ENCODE data around the gene PECR. TPM values are rescaled to one million over a fixed set of nuclear protein-coding genes. Genes with fewer than 3 reads are reported as not detected.
A peak's percentile ranks its signal among the peaks of the same experiment; 100 is the strongest.

The PECR gene
- total and polyA plus RNA-seq, 2 experiments from 2014 or later = 5.4 to 8.2 TPM

DNA sequence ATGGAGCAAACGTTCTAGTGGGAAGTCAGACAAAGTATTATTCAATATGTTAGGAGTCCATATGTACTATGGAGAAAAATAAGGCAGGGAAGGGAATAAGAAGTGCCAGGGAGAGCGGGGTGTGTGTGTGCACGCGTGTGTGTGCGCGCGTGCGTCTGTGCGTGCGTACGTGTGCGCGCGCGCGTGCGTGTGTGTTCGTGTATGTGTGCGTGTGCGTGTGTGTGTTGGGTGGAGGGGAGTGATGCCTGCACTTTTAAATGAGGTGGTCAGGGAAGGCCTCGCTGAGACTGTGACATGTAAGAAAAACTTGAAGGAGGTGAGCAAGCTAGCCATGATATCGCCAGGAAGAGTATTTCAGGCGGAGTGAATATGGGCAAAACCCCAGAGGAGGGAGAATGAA lies 66.6 kb downstream of the PECR start:
- DNase-seq = no peak
- no peak overlapping the region for H3K27ac ChIP-seq
- 88 to 90% methylated on average over 23 of the region's 23 CpGs for WGBS, 2 experiments (ENCODE audit: low coverage in 1 of 2, low lambda C conversion rate in 2 of 2, missing lambda C conversion rate in 2 of 2)
- H3K9ac ChIP-seq = no peak overlapping the region
- H4K20me1 ChIP-seq (ENCODE audit: insufficient read depth) = no peaks in the 10 kb centered on the region
- H3K36me3 ChIP-seq (ENCODE audit: low read depth) = no peaks in the 10 kb centered on the region
- H2AFZ ChIP-seq = no peak overlapping the region
- H3F3A ChIP-seq (ENCODE audit: insufficient read depth) = peaks cover 16% of the 10 kb centered on the region
- H3K79me2 ChIP-seq (ENCODE audit: insufficient read depth) = no peaks in the 10 kb centered on the region
- TF ChIP-seq EZH2phosphoT487 (IDR thresholded peaks at IDR 0.05; ENCODE audit: insufficient read depth, low read depth) (no peak), EZH2 (IDR thresholded peaks at IDR 0.05; ENCODE audit: insufficient read depth, poor library complexity, severe bottlenecking) (no peak)
- in situ Hi-C loops (cut with MboI) = no loop called here
- no peaks in the 10 kb centered on the region for H3K9me3 ChIP-seq (ENCODE audit: low read depth)
- 0 out of 2 replicates have a peak, but pooled peaks cover 6% of the 10 kb centered on the region for H3K4me1 ChIP-seq (ENCODE audit: insufficient read depth)
- H3K27me3 ChIP-seq (replicated peaks; ENCODE audit: insufficient read depth) = no peaks in the 10 kb centered on the region
- H3K4me2 ChIP-seq (ENCODE audit: unreplicated experiment) = no peak overlapping the region
- no peaks in the 10 kb centered on the region for H3K9me2 ChIP-seq (ENCODE audit: insufficient read depth)
- no peak overlapping the region for H3K4me3 ChIP-seq

GRCh38 chr2:216014006-216014405 lies 67.6 kb downstream of the PECR start:
- TF ChIP-seq EZH2 (IDR thresholded peaks at IDR 0.05; ENCODE audit: insufficient read depth, poor library complexity, severe bottlenecking) (no peak), EZH2phosphoT487 (IDR thresholded peaks at IDR 0.05; ENCODE audit: insufficient read depth, low read depth) (no peak)
- no peak overlapping the region for H3K4me2 ChIP-seq (ENCODE audit: unreplicated experiment)
- H3F3A ChIP-seq (ENCODE audit: insufficient read depth) = peaks cover 16% of the 10 kb centered on the region
- peak overlapping the region; percentile 64; the same call in 1 of the 2 replicates for H3K9ac ChIP-seq
- H3K36me3 ChIP-seq (ENCODE audit: low read depth) = no peaks in the 10 kb centered on the region
- 90 to 92% methylated on average over 8 of the region's 8 CpGs for WGBS, 2 experiments (ENCODE audit: low coverage in 1 of 2, low lambda C conversion rate in 2 of 2, missing lambda C conversion rate in 2 of 2)
- H2AFZ ChIP-seq = no peak overlapping the region
- H3K79me2 ChIP-seq (ENCODE audit: insufficient read depth) = no peaks in the 10 kb centered on the region
- H3K27me3 ChIP-seq (replicated peaks; ENCODE audit: insufficient read depth) = no peaks in the 10 kb centered on the region
- H3K9me2 ChIP-seq (ENCODE audit: insufficient read depth) = no peaks in the 10 kb centered on the region
- H3K9me3 ChIP-seq (ENCODE audit: low read depth) = no peaks in the 10 kb centered on the region
- no peak for DNase-seq
- 0 out of 2 replicates have a peak, but pooled peaks cover 6% of the 10 kb centered on the region for H3K4me1 ChIP-seq (ENCODE audit: insufficient read depth)
- in situ Hi-C loops (cut with MboI) = no loop called here
- H3K4me3 ChIP-seq = 0 out of 2 replicates have a peak overlapping the region, but pooled peaks have one; percentile 84
- no peaks in the 10 kb centered on the region for H4K20me1 ChIP-seq (ENCODE audit: insufficient read depth)
- no peak overlapping the region for H3K27ac ChIP-seq

DNA sequence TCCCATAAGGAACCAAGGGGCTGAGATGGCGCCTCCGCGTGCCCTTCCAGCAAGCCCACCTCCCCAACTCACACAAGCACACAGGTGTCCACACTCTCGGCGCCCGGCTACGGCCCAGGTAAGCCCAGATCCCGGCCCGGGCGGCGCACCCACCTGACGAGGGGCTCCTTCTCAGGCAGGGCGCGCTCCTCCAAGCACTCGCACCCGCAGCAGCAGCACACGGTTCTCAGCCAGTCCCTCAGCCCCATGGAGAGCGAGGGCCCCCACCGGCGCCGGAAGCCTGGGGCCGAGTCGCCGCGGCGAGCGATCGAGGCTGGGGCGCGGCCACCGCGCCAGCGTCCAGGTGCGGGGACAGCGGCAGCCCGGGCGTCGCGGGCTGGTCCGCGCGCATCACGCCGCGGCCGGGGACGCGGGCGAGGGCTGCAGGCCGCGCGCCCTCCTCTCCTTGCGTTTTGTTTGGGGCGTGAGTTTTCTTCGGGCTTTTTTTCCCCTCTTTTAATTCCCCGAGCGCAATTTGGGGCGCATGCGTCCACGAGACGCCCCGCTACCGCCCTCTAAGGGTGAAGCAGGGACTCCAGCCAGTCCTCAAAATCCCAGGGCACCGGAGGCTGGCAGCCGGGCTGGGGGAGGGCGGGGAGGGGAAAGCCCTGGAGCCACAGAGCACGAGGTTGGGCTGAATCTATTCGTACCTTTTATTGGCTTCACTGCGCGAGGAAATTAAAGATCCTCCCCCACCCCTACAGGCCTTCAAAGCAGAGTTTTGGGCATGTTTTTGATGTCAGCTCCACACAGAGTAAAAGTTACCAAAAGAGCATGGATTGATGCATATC lies 68.3 kb downstream of the PECR start, which contains the start of gene MREG:
MREG (minus strand) TSS at position 472 of the 830 bp plus-strand sequence; CDS start at position 248, 224 bp downstream.
- TF ChIP-seq EZH2phosphoT487 (IDR thresholded peaks at IDR 0.05; ENCODE audit: insufficient read depth, low read depth) (no peak), EZH2 (IDR thresholded peaks at IDR 0.05; ENCODE audit: insufficient read depth, poor library complexity, severe bottlenecking) (no peak)
- Histone ChIP-seq H3K27ac (peak within 1 kb of the TSS; percentile 28), H3K27me3 (replicated peaks; ENCODE audit: insufficient read depth) (no peaks in the 10 kb centered on the region), H4K20me1 (ENCODE audit: insufficient read depth) (no peaks in the 10 kb centered on the region), H3K4me1 (ENCODE audit: insufficient read depth) (0 out of 2 replicates have a peak, but pooled peaks cover 6% of the 10 kb centered on the region), H2AFZ (peak within 1 kb of the TSS; percentile 92), H3K9me3 (ENCODE audit: low read depth) (no peaks in the 10 kb centered on the region), H3K79me2 (ENCODE audit: insufficient read depth) (no peaks in the 10 kb centered on the region), H3F3A (ENCODE audit: insufficient read depth) (peaks cover 16% of the 10 kb centered on the region), H3K9ac (peak within 1 kb of the TSS; percentile 64), H3K4me2 (ENCODE audit: unreplicated experiment) (peak within 1 kb of the TSS; percentile 97), H3K4me3 (peak within 1 kb of the TSS; percentile 84), H3K36me3 (ENCODE audit: low read depth) (no peaks in the 10 kb centered on the region), H3K9me2 (ENCODE audit: insufficient read depth) (no peaks in the 10 kb centered on the region)
- 1% methylated on average over 62 to 68 of the region's 70 CpGs for WGBS, 2 experiments (ENCODE audit: low coverage in 1 of 2, low lambda C conversion rate in 2 of 2, missing lambda C conversion rate in 2 of 2)
- DNase-seq = peak; percentile 89
- in situ Hi-C loops (cut with MboI) = no loop called here

DNA sequence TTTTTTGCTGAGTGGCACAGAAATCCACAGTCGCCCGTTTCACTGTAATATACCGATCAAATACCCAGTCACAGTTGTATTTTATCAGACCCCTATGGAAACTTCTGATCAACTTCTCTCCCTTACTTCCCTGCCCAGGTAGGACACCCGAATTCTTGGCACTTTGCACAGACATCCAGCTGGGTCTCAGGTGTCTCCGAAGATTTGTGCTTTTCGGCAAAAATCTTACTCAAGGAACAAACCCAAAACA lies 68.9 kb downstream of the PECR start:
- Histone ChIP-seq H3K4me2 (ENCODE audit: unreplicated experiment) (peak overlapping the region; percentile 97), H3F3A (ENCODE audit: insufficient read depth) (peaks cover 16% of the 10 kb centered on the region), H3K27ac (peak overlapping the region; percentile 28), H3K27me3 (replicated peaks; ENCODE audit: insufficient read depth) (no peaks in the 10 kb centered on the region), H3K4me1 (ENCODE audit: insufficient read depth) (0 out of 2 replicates have a peak, but pooled peaks cover 6% of the 10 kb centered on the region), H3K36me3 (ENCODE audit: low read depth) (no peaks in the 10 kb centered on the region), H3K9ac (peak overlapping the region; percentile 64), H2AFZ (peak overlapping the region; percentile 92), H3K4me3 (peak overlapping the region; percentile 84), H3K79me2 (ENCODE audit: insufficient read depth) (no peaks in the 10 kb centered on the region), H3K9me3 (ENCODE audit: low read depth) (no peaks in the 10 kb centered on the region), H3K9me2 (ENCODE audit: insufficient read depth) (no peaks in the 10 kb centered on the region), H4K20me1 (ENCODE audit: insufficient read depth) (no peaks in the 10 kb centered on the region)
- in situ Hi-C loops (cut with MboI) = no loop called here
- WGBS, 2 experiments (ENCODE audit: low coverage in 1 of 2, low lambda C conversion rate in 2 of 2, missing lambda C conversion rate in 2 of 2) = 2 to 3% methylated on average over 6 of the region's 6 CpGs
- TF ChIP-seq EZH2 (IDR thresholded peaks at IDR 0.05; ENCODE audit: insufficient read depth, poor library complexity, severe bottlenecking) (no peak), EZH2phosphoT487 (IDR thresholded peaks at IDR 0.05; ENCODE audit: insufficient read depth, low read depth) (no peak)
- DNase-seq = no peak
